CD4-positive, alpha-beta T cell treated with Interleukin-15 for 1 hour (primary cell): ENCODE measurements around the gene TNNT3.
A peak's percentile ranks its signal among the peaks of the same experiment; 100 is the strongest.
"Not testable (repeated sequence)": the region's sequence is repeated elsewhere in the genome, so short reads cannot be mapped to it uniquely, and the experiment has no call there.

Source experiments
- DNase-seq: peaks from one replicate; pipeline ENCODE4 v3.0.0-alpha.2; 2020

TNNT3 gene

GRCh38 chr11:1936072-1936780 lies 16.7 kb downstream of the TNNT3 start:
- peak; percentile 2 for DNase-seq

GRCh38 chr11:1936781-1937615 lies 17.5 kb downstream of the TNNT3 start:
- peak; percentile 15 for DNase-seq

- DNase-seq: peak; percentile 10
These were observed 18.3 kb downstream of the TNNT3 start for GRCh38 chr11:1937616-1938342.

GRCh38 chr11:1938343-1939005 lies 19.0 kb downstream of the TNNT3 start:
- DNase-seq: peak; percentile 14

- peak; percentile 15 for DNase-seq
These were observed 19.6 kb downstream of the TNNT3 start for GRCh38 chr11:1939006-1939625.

GRCh38 chr11:1939788-1940187 lies 20.3 kb downstream of the TNNT3 start:
- not testable (repeated sequence) for DNase-seq

GRCh38 chr11:1942558-1943260 lies 23.2 kb downstream of the TNNT3 start:
- DNase-seq: peak; percentile 6

GRCh38 chr11:1943576-1943975 lies 24.1 kb downstream of the TNNT3 start:
- DNase-seq: peak; percentile 8

- DNase-seq: peak; percentile 3
These were observed 24.5 kb downstream of the TNNT3 start for GRCh38 chr11:1943977-1944376.

GRCh38 chr11:1946812-1947484 lies 27.4 kb downstream of the TNNT3 start, which contains the start of gene MRPL23:
TSS of gene MRPL23 (plus strand) at chr11:1947332. CDS start at chr11:1947363, 31 bp downstream.
- DNase-seq: no peak

GRCh38 chr11:1947592-1948237 lies 28.2 kb downstream of the TNNT3 start:
- no peak for DNase-seq

- no peak for DNase-seq
These were observed 28.9 kb downstream of the TNNT3 start for GRCh38 chr11:1948389-1948788.

GRCh38 chr11:1949302-1949701 lies 29.8 kb downstream of the TNNT3 start:
- no peak for DNase-seq

- DNase-seq: no peak
These were observed 30.4 kb downstream of the TNNT3 start for GRCh38 chr11:1949922-1950321.

GRCh38 chr11:1952806-1953482 lies 33.4 kb downstream of the TNNT3 start:
- no peak for DNase-seq

GRCh38 chr11:1953489-1954266 lies 34.2 kb downstream of the TNNT3 start:
- DNase-seq: no peak

GRCh38 chr11:1958367-1958766 lies 38.9 kb downstream of the TNNT3 start:
- DNase-seq: no peak

- DNase-seq: no peak
These were observed 40.3 kb downstream of the TNNT3 start for GRCh38 chr11:1959786-1960185.

GRCh38 chr11:1963864-1964263 lies 44.4 kb downstream of the TNNT3 start:
- DNase-seq: no peak
